Hepatocyte (in vitro differentiated cells): ENCODE results near the gene OSBPL10. TPM values are rescaled to one million over a fixed set of nuclear protein-coding genes. Genes with fewer than 3 reads are reported as not detected.

Experiments used
- DNase-seq: peaks from one replicate; pipeline ENCODE4 v3.0.0-alpha.2; 2016; ENCODE audit warnings: low spot score
- H2AFZ ChIP-seq: fragments of 200-600 bp; sonication (generic); 2 replicates; pipeline ENCODE4 v1.6.0; 2016; ENCODE audit warnings: antibody characterized with exemption, mild to moderate bottlenecking
- H3K27ac ChIP-seq: fragments of 200-600 bp; sonication (generic); 2 replicates; pipeline ENCODE4 v1.5.1; 2016; ENCODE audit warnings: mild to moderate bottlenecking
- H3K27me3 ChIP-seq: fragments of 200-600 bp; sonication (generic); 2 replicates; pipeline ENCODE4 v1.6.1; 2016
- H3K36me3 ChIP-seq: fragments of 200-600 bp; sonication (generic); replicated peaks from 2 replicates; pipeline ENCODE4 v1.5.1; 2016; ENCODE audit warnings: low read depth; ENCODE audit not compliant: insufficient read depth
- H3K4me1 ChIP-seq: fragments of 200-600 bp; sonication (generic); 2 replicates; pipeline ENCODE4 v1.5.1; 2016; ENCODE audit warnings: mild to moderate bottlenecking, moderate library complexity; ENCODE audit not compliant: insufficient read depth
- H3K4me2 ChIP-seq: fragments of 200-600 bp; sonication (generic); 2 replicates; pipeline ENCODE4 v1.6.0; 2016
- H3K4me3 ChIP-seq: fragments of 200-600 bp; sonication (generic); 2 replicates; pipeline ENCODE4 v1.5.1; 2016; ENCODE audit warnings: mild to moderate bottlenecking
- H3K79me2 ChIP-seq: fragments of 200-600 bp; sonication (generic); 2 replicates; pipeline ENCODE4 v1.6.0; 2017; ENCODE audit warnings: mild to moderate bottlenecking
- H3K9me2 ChIP-seq: fragments of 200-600 bp; sonication (generic); replicated peaks from 2 replicates; pipeline ENCODE4 v1.6.0; 2017; ENCODE audit warnings: mild to moderate bottlenecking; ENCODE audit not compliant: insufficient read depth
- H3K9me3 ChIP-seq: fragments of 200-600 bp; sonication (generic); 2 replicates; pipeline ENCODE4 v1.5.1; 2016; ENCODE audit warnings: low read depth, mild to moderate bottlenecking
- H4K20me1 ChIP-seq: fragments of 200-600 bp; sonication (generic); 2 replicates; pipeline ENCODE4 v1.6.0; 2016; ENCODE audit warnings: mild to moderate bottlenecking; ENCODE audit not compliant: insufficient read depth, poor library complexity, severe bottlenecking
- CTCF ChIP-seq: fragments of 200-600 bp; sonication (generic); IDR thresholded peaks from 2 replicates; pipeline ENCODE4 v1.5.1; 2016; ENCODE audit warnings: antibody characterized with exemption, mild to moderate bottlenecking; ENCODE audit not compliant: poor library complexity
- EZH2 ChIP-seq: fragments of 200-600 bp; sonication (generic); IDR thresholded peaks from 2 replicates; pipeline ENCODE4 v1.6.1; 2016; ENCODE audit warnings: antibody characterized with exemption, mild to moderate bottlenecking, borderline replicate concordance
- EZH2phosphoT487 ChIP-seq: fragments of 200-600 bp; sonication (generic); IDR thresholded peaks from one replicate; pipeline ENCODE4 v1.6.1; 2018; ENCODE audit warnings: antibody characterized with exemption, mild to moderate bottlenecking, low read depth, moderate library complexity; ENCODE audit not compliant: unreplicated experiment, severe bottlenecking
- WGBS: methylation state at CpG from one replicate; pipeline ENCODE4 v1.1.6; 2016; ENCODE audit warnings: low lambda C conversion rate; ENCODE audit errors: missing lambda C conversion rate; 5-methylcytosine and 5-hydroxymethylcytosine counted together
- polyA plus RNA-seq: library from polyadenylated mRNA; unstranded; fragments of >200 nt; fragmentation: Nextera tagmentation; extraction: Ambion mirVana; gene quantifications from 2 replicates; pipeline ENCODE4 v1.2.1, GENCODE V29; 2016
- total RNA-seq: library from RNA; depleted of rRNA; stranded (reverse); fragments of >200 nt; gene quantifications from 2 replicates; pipeline ENCODE4 v1.2.3, GENCODE V29; 2014

OSBPL10 gene
- total and polyA plus RNA-seq, 2 experiments from 2014 or later, result 18.2 to 32.8 TPM

DNA sequence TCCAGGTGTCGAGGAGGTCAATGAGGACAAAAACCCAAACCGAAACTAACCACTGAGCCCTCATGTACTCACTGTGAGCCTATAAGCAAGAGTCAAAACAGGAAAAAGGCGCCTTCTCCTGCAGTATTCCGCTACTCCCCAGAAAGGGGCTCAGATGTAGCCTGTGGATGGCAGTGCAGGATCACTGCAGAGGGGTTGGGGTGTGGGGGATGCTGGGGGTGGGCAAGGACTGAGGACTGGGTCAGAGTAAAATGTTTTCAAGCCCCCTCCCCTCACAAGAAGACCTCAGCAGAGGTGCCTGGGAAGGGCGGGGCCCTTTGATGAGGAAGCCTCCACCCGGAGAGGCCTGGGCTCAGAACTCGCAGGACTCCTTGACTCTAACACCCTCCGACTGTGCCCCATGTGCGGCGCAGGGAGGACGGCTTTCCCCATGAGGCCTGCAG lies 170.1 kb downstream of the OSBPL10 start:
- Histone ChIP-seq H3K9me3 (no peaks in the 10 kb centered on the region), H2AFZ (no peak overlapping the region), H3K79me2 (no peaks in the 10 kb centered on the region), H4K20me1 (no peaks in the 10 kb centered on the region), H3K36me3 (no peaks in the 10 kb centered on the region), H3K4me3 (no peak overlapping the region), H3K4me1 (peaks cover 7% of the 10 kb centered on the region), H3K9me2 (no peaks in the 10 kb centered on the region), H3K27ac (no peak overlapping the region), H3K27me3 (no peaks in the 10 kb centered on the region), H3K4me2 (no peak overlapping the region)
- 99% methylated on average over 11 of the region's 11 CpGs for WGBS
- no peak for TF ChIP-seq EZH2
- no peak for DNase-seq

- H3K27me3 ChIP-seq, result no peaks in the 10 kb centered on the region
- no peaks in the 10 kb centered on the region for H3K9me2 ChIP-seq
- H3K79me2 ChIP-seq, result peaks cover 4% of the 10 kb centered on the region
- DNase-seq, result no peak
- H4K20me1 ChIP-seq, result no peaks in the 10 kb centered on the region
- H3K4me1 ChIP-seq, result peaks cover 7% of the 10 kb centered on the region
- no peak overlapping the region for H3K4me3 ChIP-seq
- no peak overlapping the region for H3K4me2 ChIP-seq
- H3K36me3 ChIP-seq, result no peaks in the 10 kb centered on the region
- no peak overlapping the region for H2AFZ ChIP-seq
- no peaks in the 10 kb centered on the region for H3K9me3 ChIP-seq
- WGBS, result 91% methylated on average over 3 of the region's 3 CpGs
- TF ChIP-seq CTCF (no peak), EZH2phosphoT487 (no peak), EZH2 (no peak)
- H3K27ac ChIP-seq, result no peak overlapping the region
Measured at GRCh38 chr3:31808143-31808720, 172.8 kb downstream of the OSBPL10 start.

GRCh38 chr3:31804251-31805051 lies 176.6 kb downstream of the OSBPL10 start:
- 73% methylated on average over 10 of the region's 10 CpGs for WGBS
- no peaks in the 10 kb centered on the region for H3K9me3 ChIP-seq
- no peak overlapping the region for H2AFZ ChIP-seq
- no peak overlapping the region for H3K4me3 ChIP-seq
- no peaks in the 10 kb centered on the region for H3K9me2 ChIP-seq
- H3K4me2 ChIP-seq, result no peak overlapping the region
- H3K27ac ChIP-seq, result no peak overlapping the region
- no peaks in the 10 kb centered on the region for H3K27me3 ChIP-seq
- DNase-seq, result no peak
- TF ChIP-seq CTCF, result no peak
- no peak for TF ChIP-seq EZH2
- no peak for TF ChIP-seq EZH2phosphoT487
- H3K36me3 ChIP-seq, result no peaks in the 10 kb centered on the region
- peaks cover 9% of the 10 kb centered on the region for H3K79me2 ChIP-seq
- peaks cover 14% of the 10 kb centered on the region for H3K4me1 ChIP-seq
- no peaks in the 10 kb centered on the region for H4K20me1 ChIP-seq
